ENCODE measurements around the gene SCRN2.

SCRN2 gene

GRCh38 chr17:47837401-47838039, 3.6 kb downstream of the SCRN2 start:
- H3K36me3 ChIP-seq (ENCODE audit: low read depth): 0 out of 2 replicates have a peak, but pooled peaks cover 3% of the 10 kb centered on the region
- DNase-seq (ENCODE audit: low spot score) (no peak), ATAC-seq (ENCODE audit: low read depth) (no peak)
- no peak overlapping the region for H3K4me3 ChIP-seq (ENCODE audit: severe bottlenecking)
- H3K9me3 ChIP-seq (ENCODE audit: severe bottlenecking): no peaks in the 10 kb centered on the region
- no peak overlapping the region for H3K27ac ChIP-seq (ENCODE audit: poor library complexity, severe bottlenecking)
- no peaks in the 10 kb centered on the region for H3K27me3 ChIP-seq (ENCODE audit: insufficient read depth, poor library complexity, severe bottlenecking)
- peaks cover 4% of the 10 kb centered on the region for H3K4me1 ChIP-seq (ENCODE audit: insufficient read depth, poor library complexity, severe bottlenecking)
- no peak for TF ChIP-seq CTCF (IDR thresholded peaks at IDR 0.05; ENCODE audit: poor library complexity, severe bottlenecking)

- H3K27me3 ChIP-seq (ENCODE audit: insufficient read depth, poor library complexity, severe bottlenecking): no peaks in the 10 kb centered on the region
- H3K27ac ChIP-seq (ENCODE audit: poor library complexity, severe bottlenecking): no peak overlapping the region
- peaks cover 3% of the 10 kb centered on the region for H3K4me1 ChIP-seq (ENCODE audit: insufficient read depth, poor library complexity, severe bottlenecking)
- 0 out of 2 replicates have a peak, but pooled peaks cover 3% of the 10 kb centered on the region for H3K36me3 ChIP-seq (ENCODE audit: low read depth)
- no peak for TF ChIP-seq CTCF (IDR thresholded peaks at IDR 0.05; ENCODE audit: poor library complexity, severe bottlenecking)
- ATAC-seq (ENCODE audit: low read depth): no peak
- H3K4me3 ChIP-seq (ENCODE audit: severe bottlenecking): no peak overlapping the region
- no peaks in the 10 kb centered on the region for H3K9me3 ChIP-seq (ENCODE audit: severe bottlenecking)
- no peak for DNase-seq (ENCODE audit: low spot score)
Observed at GRCh38 chr17:47836601-47837000, 4.5 kb downstream of the SCRN2 start.

GRCh38 chr17:47834756-47835155, 6.3 kb downstream of the SCRN2 start:
- peaks cover 8% of the 10 kb centered on the region for H3K4me1 ChIP-seq (ENCODE audit: insufficient read depth, poor library complexity, severe bottlenecking)
- DNase-seq (ENCODE audit: low spot score): no peak
- H3K4me3 ChIP-seq (ENCODE audit: severe bottlenecking): no peak overlapping the region
- no peak for TF ChIP-seq CTCF (IDR thresholded peaks at IDR 0.05; ENCODE audit: poor library complexity, severe bottlenecking)
- H3K27ac ChIP-seq (ENCODE audit: poor library complexity, severe bottlenecking): no peak overlapping the region
- 0 out of 2 replicates have a peak, but pooled peaks cover 3% of the 10 kb centered on the region for H3K36me3 ChIP-seq (ENCODE audit: low read depth)
- no peaks in the 10 kb centered on the region for H3K27me3 ChIP-seq (ENCODE audit: insufficient read depth, poor library complexity, severe bottlenecking)
- no peak for ATAC-seq (ENCODE audit: low read depth)
- no peaks in the 10 kb centered on the region for H3K9me3 ChIP-seq (ENCODE audit: severe bottlenecking)

- H3K27ac ChIP-seq (ENCODE audit: poor library complexity, severe bottlenecking): no peak overlapping the region
- H3K9me3 ChIP-seq (ENCODE audit: severe bottlenecking): no peaks in the 10 kb centered on the region
- ATAC-seq (ENCODE audit: low read depth) (peak; percentile 10; the same call in 1 of the 3 replicates), DNase-seq (ENCODE audit: low spot score) (no peak)
- peaks cover 8% of the 10 kb centered on the region for H3K4me1 ChIP-seq (ENCODE audit: insufficient read depth, poor library complexity, severe bottlenecking)
- no peak for TF ChIP-seq CTCF (IDR thresholded peaks at IDR 0.05; ENCODE audit: poor library complexity, severe bottlenecking)
- H3K36me3 ChIP-seq (ENCODE audit: low read depth): peaks cover 27% of the 10 kb centered on the region
- peak overlapping the region; percentile 81 for H3K4me3 ChIP-seq (ENCODE audit: severe bottlenecking)
- no peaks in the 10 kb centered on the region for H3K27me3 ChIP-seq (ENCODE audit: insufficient read depth, poor library complexity, severe bottlenecking)
Observed at GRCh38 chr17:47831934-47832327, 9.1 kb downstream of the SCRN2 start.
